ENCODE data around the gene KCTD16.

- no peak for TF ChIP-seq ZSCAN20 (CRISPR knock-in tag; IDR thresholded peaks at IDR 0.05)
- TF ChIP-seq CTCF (IDR thresholded peaks at IDR 0.05): no peak
- no peak for TF ChIP-seq POLR2A (IDR thresholded peaks at IDR 0.05; ENCODE audit: low read length)
- no peak for TF ChIP-seq MAZ (IDR thresholded peaks at IDR 0.05; ENCODE audit: borderline replicate concordance, low read depth, low read length)
- no peak for TF ChIP-seq MAX (IDR thresholded peaks at IDR 0.05)
- no peak for TF ChIP-seq REST (IDR thresholded peaks at IDR 0.05)
- TF ChIP-seq RFX5 (IDR thresholded peaks at IDR 0.05): no peak
- no peak for TF ChIP-seq POLR2AphosphoS2 (conservative IDR thresholded peaks at IDR 0.05; ENCODE audit: low read length)
- TF ChIP-seq, protein P1, sequence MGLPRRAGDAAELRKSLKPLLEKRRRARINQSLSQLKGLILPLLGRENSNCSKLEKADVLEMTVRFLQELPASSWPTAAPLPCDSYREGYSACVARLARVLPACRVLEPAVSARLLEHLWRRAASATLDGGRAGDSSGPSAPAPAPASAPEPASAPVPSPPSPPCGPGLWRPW (IDR thresholded peaks at IDR 0.05): no peak
- no peak for TF ChIP-seq CHD4 (IDR thresholded peaks at IDR 0.05; ENCODE audit: borderline replicate concordance)
- no peak for TF ChIP-seq CEBPB (IDR thresholded peaks at IDR 0.05)
- no peak for TF ChIP-seq JUN (IDR thresholded peaks at IDR 0.05)
- no peak for TF ChIP-seq EP300 (IDR thresholded peaks at IDR 0.05)
Observed at GRCh38 chr5:144191531-144191930, 20.9 kb downstream of the KCTD16 start.
